ENCODE measurements around the gene RC3H2. TPM values are rescaled to one million over a fixed set of nuclear protein-coding genes. Genes with fewer than 3 reads are reported as not detected.
A peak's percentile ranks its signal among the peaks of the same experiment; 100 is the strongest.

The RC3H2 gene
- total and polyA plus RNA-seq, 2 of the 13 experiments (the other 11 are each of a cell fraction or from before 2014, with no cell fraction given), result 21.0 to 36.4 TPM

DNA sequence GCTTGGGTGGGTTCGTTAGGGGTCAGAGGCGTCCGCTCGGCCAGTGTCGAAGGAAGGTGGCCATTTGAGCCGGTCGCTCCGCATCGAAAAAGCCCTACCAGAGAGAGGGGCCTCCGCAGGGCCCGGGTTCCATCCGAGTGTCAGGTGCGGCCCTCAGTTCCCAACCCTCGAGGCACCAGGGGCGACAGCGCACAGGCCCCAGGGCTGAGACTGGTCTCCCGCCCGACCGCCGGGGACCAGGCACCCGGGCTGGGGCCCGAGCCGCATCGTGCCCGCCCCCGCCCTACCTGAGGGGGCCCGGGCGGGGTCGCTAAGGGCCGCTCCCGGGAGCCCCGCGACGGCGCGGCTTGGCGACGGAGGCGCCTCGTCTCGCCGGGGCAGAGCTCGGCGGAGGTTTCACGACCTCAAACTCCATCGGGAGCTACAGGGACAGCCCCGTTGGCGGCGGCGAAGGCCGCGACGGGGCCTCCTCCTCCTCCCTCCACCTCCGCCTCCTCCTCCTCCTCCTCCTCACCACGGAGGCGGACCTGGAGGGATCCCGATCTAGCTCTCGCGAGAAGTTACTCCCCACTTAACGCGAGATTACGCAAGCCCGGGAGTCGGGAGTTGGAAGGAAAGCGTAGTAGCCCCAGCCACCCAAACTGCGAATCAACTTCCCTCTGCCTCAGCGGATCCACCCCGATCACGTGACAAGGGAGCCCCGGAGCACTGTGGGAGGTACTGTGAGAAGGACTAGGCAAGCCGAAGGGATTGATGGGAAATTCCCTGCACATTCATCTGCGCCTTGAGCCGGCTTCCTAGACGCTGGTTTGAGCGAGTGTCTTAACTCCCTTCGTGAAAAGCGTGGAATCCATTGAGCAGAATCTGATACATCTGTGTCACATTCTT, at the start of gene RC3H2 (continued):
- TF ChIP-seq ZBTB40 (IDR thresholded peaks at IDR 0.05) (no peak), ZBTB40 (CRISPR knock-in tag; IDR thresholded peaks at IDR 0.05) (no peak), TARDBP (CRISPR knock-in tag; IDR thresholded peaks at IDR 0.05) (peak; percentile 48; the same call in 1 of the 2 replicates), PREB (CRISPR knock-in tag; IDR thresholded peaks at IDR 0.05) (no peak), HNRNPLL (IDR thresholded peaks at IDR 0.05; ENCODE audit: low read depth, low read length, poor library complexity, severe bottlenecking) (peak; percentile 82), HNF4G (IDR thresholded peaks at IDR 0.05; ENCODE audit: borderline replicate concordance, low read depth, low read length) (no peak), HNF4G (CRISPR knock-in tag; IDR thresholded peaks at IDR 0.05; ENCODE audit: borderline replicate concordance, low read depth) (no peak), STAT5B (CRISPR knock-in tag; IDR thresholded peaks at IDR 0.05) (no peak)
- TF ChIP-seq, protein P1, sequence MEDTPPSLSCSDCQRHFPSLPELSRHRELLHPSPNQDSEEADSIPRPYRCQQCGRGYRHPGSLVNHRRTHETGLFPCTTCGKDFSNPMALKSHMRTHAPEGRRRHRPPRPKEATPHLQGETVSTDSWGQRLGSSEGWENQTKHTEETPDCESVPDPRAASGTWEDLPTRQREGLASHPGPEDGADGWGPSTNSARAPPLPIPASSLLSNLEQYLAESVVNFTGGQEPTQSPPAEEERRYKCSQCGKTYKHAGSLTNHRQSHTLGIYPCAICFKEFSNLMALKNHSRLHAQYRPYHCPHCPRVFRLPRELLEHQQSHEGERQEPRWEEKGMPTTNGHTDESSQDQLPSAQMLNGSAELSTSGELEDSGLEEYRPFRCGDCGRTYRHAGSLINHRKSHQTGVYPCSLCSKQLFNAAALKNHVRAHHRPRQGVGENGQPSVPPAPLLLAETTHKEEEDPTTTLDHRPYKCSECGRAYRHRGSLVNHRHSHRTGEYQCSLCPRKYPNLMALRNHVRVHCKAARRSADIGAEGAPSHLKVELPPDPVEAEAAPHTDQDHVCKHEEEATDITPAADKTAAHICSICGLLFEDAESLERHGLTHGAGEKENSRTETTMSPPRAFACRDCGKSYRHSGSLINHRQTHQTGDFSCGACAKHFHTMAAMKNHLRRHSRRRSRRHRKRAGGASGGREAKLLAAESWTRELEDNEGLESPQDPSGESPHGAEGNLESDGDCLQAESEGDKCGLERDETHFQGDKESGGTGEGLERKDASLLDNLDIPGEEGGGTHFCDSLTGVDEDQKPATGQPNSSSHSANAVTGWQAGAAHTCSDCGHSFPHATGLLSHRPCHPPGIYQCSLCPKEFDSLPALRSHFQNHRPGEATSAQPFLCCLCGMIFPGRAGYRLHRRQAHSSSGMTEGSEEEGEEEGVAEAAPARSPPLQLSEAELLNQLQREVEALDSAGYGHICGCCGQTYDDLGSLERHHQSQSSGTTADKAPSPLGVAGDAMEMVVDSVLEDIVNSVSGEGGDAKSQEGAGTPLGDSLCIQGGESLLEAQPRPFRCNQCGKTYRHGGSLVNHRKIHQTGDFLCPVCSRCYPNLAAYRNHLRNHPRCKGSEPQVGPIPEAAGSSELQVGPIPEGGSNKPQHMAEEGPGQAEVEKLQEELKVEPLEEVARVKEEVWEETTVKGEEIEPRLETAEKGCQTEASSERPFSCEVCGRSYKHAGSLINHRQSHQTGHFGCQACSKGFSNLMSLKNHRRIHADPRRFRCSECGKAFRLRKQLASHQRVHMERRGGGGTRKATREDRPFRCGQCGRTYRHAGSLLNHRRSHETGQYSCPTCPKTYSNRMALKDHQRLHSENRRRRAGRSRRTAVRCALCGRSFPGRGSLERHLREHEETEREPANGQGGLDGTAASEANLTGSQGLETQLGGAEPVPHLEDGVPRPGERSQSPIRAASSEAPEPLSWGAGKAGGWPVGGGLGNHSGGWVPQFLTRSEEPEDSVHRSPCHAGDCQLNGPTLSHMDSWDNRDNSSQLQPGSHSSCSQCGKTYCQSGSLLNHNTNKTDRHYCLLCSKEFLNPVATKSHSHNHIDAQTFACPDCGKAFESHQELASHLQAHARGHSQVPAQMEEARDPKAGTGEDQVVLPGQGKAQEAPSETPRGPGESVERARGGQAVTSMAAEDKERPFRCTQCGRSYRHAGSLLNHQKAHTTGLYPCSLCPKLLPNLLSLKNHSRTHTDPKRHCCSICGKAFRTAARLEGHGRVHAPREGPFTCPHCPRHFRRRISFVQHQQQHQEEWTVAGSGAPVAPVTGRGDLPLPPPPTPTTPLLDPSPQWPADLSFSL (CRISPR knock-in tag; IDR thresholded peaks at IDR 0.05), result no peak
